ENCODE measurements around the gene LIPJ. TPM values are rescaled to one million over a fixed set of nuclear protein-coding genes. Genes with fewer than 3 reads are reported as not detected.

The LIPJ gene
- total RNA-seq, 1 donor from 2014 or later = not detected

DNA sequence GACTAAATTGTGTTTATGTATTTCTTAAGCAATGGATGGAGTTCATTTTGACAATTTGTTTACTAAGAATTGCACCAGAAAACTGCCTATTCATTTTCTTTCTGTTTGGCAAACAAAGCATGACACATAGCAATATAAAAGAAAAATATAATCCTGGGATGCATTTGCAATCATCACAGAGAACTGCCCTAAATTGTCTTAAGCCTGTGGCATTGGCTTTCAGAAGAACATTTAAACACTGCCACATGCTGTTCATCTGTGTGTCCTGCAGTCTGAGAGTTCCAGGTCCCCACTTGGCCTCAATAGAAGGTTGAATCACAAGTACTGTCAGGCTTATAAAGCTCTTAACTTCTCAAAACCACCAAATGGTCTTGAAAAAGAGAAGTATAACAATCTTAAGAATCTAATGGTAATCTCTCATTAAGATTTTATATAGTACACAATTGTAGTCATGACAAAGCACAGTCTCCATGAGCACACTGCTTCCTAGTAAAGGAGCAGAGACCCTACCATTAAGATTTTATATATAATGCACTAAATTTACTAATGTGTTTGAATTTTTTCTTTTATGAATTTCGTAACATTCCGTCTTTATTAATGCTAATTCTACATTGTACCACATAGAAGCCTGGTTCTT lies 33.3 kb upstream of the LIPJ start:
- no peak for DNase-seq (ENCODE audit: low spot score, unreplicated experiment)
- H3K27ac Mint-ChIP-seq = no peak overlapping the region
- no peaks in the 10 kb centered on the region for H3K27me3 Mint-ChIP-seq
- H3K4me3 Mint-ChIP-seq (ENCODE audit: low read depth) = no peak overlapping the region
- peaks cover 2% of the 10 kb centered on the region for H3K4me1 Mint-ChIP-seq (ENCODE audit: low read depth)
- no peaks in the 10 kb centered on the region for H3K9me3 Mint-ChIP-seq (ENCODE audit: low read depth)
- TF ChIP-seq, protein P1, sequence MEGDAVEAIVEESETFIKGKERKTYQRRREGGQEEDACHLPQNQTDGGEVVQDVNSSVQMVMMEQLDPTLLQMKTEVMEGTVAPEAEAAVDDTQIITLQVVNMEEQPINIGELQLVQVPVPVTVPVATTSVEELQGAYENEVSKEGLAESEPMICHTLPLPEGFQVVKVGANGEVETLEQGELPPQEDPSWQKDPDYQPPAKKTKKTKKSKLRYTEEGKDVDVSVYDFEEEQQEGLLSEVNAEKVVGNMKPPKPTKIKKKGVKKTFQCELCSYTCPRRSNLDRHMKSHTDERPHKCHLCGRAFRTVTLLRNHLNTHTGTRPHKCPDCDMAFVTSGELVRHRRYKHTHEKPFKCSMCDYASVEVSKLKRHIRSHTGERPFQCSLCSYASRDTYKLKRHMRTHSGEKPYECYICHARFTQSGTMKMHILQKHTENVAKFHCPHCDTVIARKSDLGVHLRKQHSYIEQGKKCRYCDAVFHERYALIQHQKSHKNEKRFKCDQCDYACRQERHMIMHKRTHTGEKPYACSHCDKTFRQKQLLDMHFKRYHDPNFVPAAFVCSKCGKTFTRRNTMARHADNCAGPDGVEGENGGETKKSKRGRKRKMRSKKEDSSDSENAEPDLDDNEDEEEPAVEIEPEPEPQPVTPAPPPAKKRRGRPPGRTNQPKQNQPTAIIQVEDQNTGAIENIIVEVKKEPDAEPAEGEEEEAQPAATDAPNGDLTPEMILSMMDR (IDR thresholded peaks at IDR 0.05; ENCODE audit: unreplicated experiment) = peak; percentile 80
- no peaks in the 10 kb centered on the region for H3K36me3 Mint-ChIP-seq (ENCODE audit: insufficient read depth)

DNA sequence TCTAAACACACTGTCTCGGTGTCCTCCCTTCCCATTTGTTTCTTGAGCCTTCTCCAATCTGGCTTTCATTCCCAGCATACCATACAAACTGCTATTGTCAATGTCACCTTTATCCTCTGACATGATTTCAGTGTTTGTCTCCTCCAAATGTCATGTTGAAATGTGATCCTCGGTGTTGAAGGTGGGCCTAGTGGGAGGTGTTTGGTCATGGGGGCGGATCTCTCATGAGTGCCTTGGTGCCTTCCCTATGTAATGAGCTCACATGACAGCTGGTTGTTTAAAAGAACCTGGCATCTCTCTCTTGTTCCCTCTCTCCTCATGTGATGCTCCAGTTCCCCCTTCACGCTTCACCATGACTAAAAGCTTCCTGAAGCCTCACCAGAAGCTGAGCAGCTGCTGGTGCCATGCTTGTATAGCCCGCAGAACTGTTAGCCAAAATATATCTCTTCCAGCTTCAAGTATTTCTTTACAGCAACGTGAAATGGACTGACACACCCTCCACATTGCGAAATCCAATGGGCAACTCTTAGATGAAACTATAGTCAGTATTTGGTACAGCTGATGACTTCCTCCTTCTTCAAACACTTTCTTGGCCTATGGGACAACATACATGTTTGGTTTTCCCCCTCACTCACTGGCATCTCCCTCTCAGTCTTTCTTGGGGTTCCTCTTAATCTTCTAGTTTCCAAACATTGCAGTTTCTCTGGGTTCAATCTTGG lies 31.2 kb upstream of the LIPJ start:
- H3K4me3 Mint-ChIP-seq (ENCODE audit: low read depth) = no peak overlapping the region
- peaks cover 2% of the 10 kb centered on the region for H3K4me1 Mint-ChIP-seq (ENCODE audit: low read depth)
- no peak for DNase-seq (ENCODE audit: low spot score, unreplicated experiment)
- no peaks in the 10 kb centered on the region for H3K9me3 Mint-ChIP-seq (ENCODE audit: low read depth)
- TF ChIP-seq, protein P1 (IDR thresholded peaks at IDR 0.05; ENCODE audit: unreplicated experiment) = no peak
- no peaks in the 10 kb centered on the region for H3K27me3 Mint-ChIP-seq
- no peak overlapping the region for H3K27ac Mint-ChIP-seq
- H3K36me3 Mint-ChIP-seq (ENCODE audit: insufficient read depth) = no peaks in the 10 kb centered on the region

DNA sequence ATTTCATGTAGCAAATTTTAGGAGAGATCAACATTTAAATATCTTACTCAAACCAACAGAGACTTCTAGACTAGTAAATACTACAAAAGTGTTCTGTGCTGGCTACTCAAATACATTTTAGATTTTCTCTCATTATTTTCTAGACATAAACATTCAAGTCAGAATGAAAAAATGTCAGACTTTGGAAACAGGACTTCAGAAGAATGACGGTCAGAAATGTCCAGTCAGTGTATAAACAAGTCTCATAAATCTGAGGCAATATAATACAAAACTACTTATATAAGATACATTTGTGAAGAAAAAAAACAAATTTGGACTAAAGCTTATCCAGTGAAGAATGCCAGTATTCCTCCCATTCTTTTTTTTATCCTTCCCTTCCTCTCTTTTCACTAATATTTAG lies 29.3 kb upstream of the LIPJ start:
- H3K9me3 Mint-ChIP-seq (ENCODE audit: low read depth) = no peaks in the 10 kb centered on the region
- DNase-seq (ENCODE audit: low spot score, unreplicated experiment) = no peak
- H3K36me3 Mint-ChIP-seq (ENCODE audit: insufficient read depth) = no peaks in the 10 kb centered on the region
- no peaks in the 10 kb centered on the region for H3K4me1 Mint-ChIP-seq (ENCODE audit: low read depth)
- TF ChIP-seq, protein P1 (IDR thresholded peaks at IDR 0.05; ENCODE audit: unreplicated experiment) = no peak
- no peak overlapping the region for H3K4me3 Mint-ChIP-seq (ENCODE audit: low read depth)
- H3K27me3 Mint-ChIP-seq = no peaks in the 10 kb centered on the region
- no peak overlapping the region for H3K27ac Mint-ChIP-seq

DNA sequence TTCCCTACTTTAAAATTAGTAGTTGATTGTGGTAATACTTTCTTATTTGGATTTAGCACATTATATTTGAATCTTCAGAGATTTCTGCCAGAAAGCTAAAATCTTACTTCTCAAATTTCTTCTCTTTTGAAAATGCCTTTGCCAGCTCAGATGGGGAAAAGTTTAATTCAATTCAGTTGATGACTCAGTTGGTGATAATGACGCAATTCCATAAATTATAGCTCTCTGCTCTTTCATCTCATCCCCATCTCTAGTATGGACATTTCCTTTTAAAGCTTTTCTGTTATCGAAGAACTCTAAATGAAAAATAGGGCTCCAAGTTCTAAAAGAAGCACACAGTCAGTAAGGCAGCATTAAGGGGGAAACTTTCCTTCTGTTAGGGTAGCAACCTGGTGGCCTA lies 28.9 kb upstream of the LIPJ start:
- Mint-ChIP-seq H3K4me3 (ENCODE audit: low read depth) (no peak overlapping the region), H3K27me3 (no peaks in the 10 kb centered on the region), H3K36me3 (ENCODE audit: insufficient read depth) (no peaks in the 10 kb centered on the region)

DNA sequence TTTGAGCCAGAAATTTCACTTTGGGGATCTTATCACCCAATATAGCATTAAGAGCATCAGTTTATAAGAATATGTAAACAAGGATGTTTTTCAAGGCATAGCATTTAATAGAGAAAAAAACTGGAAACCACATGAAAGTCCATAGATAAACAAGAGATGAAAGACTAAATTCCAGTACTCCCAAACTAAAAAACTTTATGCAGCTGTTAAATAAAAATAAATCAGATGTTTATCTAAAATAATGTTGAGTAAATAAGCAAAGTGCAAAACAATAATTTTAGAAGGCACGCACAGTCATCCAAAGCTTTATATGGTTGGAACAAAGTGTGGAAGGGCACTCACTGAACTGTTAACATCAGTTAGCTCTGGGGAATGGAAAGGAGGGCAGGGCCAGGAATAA lies 24.4 kb upstream of the LIPJ start:
- Mint-ChIP-seq H3K4me3 (ENCODE audit: low read depth) (no peak overlapping the region), H3K27ac (no peak overlapping the region), H3K27me3 (no peaks in the 10 kb centered on the region)

More for the DNA sequence above, 28.9 kb upstream of the LIPJ start:
- no peaks in the 10 kb centered on the region for H3K4me1 Mint-ChIP-seq (ENCODE audit: low read depth)
- no peaks in the 10 kb centered on the region for H3K9me3 Mint-ChIP-seq (ENCODE audit: low read depth)
- no peak overlapping the region for H3K27ac Mint-ChIP-seq
- TF ChIP-seq, protein P1 (IDR thresholded peaks at IDR 0.05; ENCODE audit: unreplicated experiment) = no peak
- DNase-seq (ENCODE audit: low spot score, unreplicated experiment) = no peak

More for the DNA sequence above, 24.4 kb upstream of the LIPJ start:
- no peaks in the 10 kb centered on the region for H3K36me3 Mint-ChIP-seq (ENCODE audit: insufficient read depth)
- TF ChIP-seq, protein P1 (IDR thresholded peaks at IDR 0.05; ENCODE audit: unreplicated experiment) = no peak
- no peaks in the 10 kb centered on the region for H3K9me3 Mint-ChIP-seq (ENCODE audit: low read depth)
- no peak for DNase-seq (ENCODE audit: low spot score, unreplicated experiment)
- peaks cover 4% of the 10 kb centered on the region for H3K4me1 Mint-ChIP-seq (ENCODE audit: low read depth)
